ENCODE results near the gene KIF3B.

Gene KIF3B

DNA sequence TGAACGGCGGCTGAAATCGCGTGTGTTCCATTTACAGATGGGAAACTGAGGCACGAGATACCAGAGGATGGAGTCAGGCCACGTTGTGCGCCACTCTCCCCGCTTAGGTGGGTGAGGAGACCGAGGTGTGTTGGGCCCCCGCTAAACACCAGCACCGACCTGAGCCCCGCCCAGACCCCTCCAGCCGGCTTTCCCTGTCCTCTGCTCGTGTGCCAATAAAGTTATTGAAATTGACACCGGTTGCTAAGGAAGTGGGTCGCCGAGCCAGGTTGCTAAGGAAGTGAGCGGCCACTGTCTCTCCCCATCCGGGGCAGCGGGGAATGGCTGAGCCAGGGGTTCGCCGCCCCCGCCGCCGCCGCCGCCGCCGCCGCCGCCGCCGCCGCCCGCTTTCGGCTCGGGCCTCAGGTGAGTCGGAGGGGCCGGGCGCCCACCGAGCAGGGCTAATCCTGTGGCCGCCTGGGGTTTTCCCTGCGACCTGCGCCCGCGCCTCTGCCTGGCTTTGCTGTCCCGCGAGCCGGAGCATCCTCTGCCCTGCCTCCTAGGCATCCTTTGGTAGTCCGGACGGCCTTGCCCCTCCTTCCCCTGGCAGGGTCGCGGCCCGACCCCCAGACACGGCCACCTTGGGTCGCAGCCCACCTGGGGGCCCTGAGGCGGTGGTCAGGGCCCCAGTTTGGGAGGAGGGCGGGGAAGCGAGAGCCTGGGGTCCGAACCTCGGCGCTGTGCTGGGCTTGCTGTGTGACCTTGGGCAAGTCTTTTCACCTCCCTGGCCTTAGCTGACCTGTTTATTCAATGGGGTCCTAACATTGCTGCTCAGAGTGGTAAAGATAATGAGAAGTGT is at the start of gene KIF3B:
KIF3B (plus strand) TSS at position 291 of the 838 bp plus-strand sequence. CDS start 32,127 bp downstream, outside the sequence.
- Histone ChIP-seq H3K27me3 (ENCODE audit: control insufficient read depth in 5 of 5, insufficient read depth in 4 of 5, low read length in 5 of 5) (peaks cover 0 to 4% (median 0%) of the 10 kb centered on the region in 5 donors), H3K4me1 (ENCODE audit: control insufficient read depth in 5 of 5, insufficient read depth in 5 of 5, low read length in 5 of 5) (peaks cover 6 to 19% (median 15%) of the 10 kb centered on the region in 5 donors), H3K36me3 (ENCODE audit: control insufficient read depth in 5 of 5, insufficient read depth in 5 of 5, low read length in 5 of 5) (peaks cover 0 to 3% (median 0%) of the 10 kb centered on the region in 5 donors), H3K27ac (ENCODE audit: low read depth, low read length) (peak within 1 kb of the TSS; percentile 63), H3K9ac (ENCODE audit: low read length in 5 of 5) (peak within 1 kb of the TSS; percentile 63 to 89 (median 75)), H3K4me3 (ENCODE audit: low read depth in 1 of 5, low read length in 5 of 5) (peak within 1 kb of the TSS; percentile 78 to 95 (median 87)), H3K9me3 (ENCODE audit: control insufficient read depth in 5 of 5, low read length in 5 of 5) (no peaks in the 10 kb centered on the region)

- Histone ChIP-seq H3K27ac (ENCODE audit: low read depth, low read length) (peak overlapping the region; percentile 72), H3K36me3 (ENCODE audit: control insufficient read depth in 5 of 5, insufficient read depth in 5 of 5, low read length in 5 of 5) (peaks cover 6 to 69% (median 43%) of the 10 kb centered on the region in 5 donors), H3K4me3 (ENCODE audit: low read depth in 1 of 5, low read length in 5 of 5) (peak overlapping the region in 1 of 5 donors; percentile 48), H3K27me3 (ENCODE audit: control insufficient read depth in 5 of 5, insufficient read depth in 4 of 5, low read length in 5 of 5) (no peaks in the 10 kb centered on the region), H3K9me3 (ENCODE audit: control insufficient read depth in 5 of 5, low read length in 5 of 5) (no peaks in the 10 kb centered on the region), H3K9ac (ENCODE audit: low read length in 5 of 5) (peak overlapping the region in 4 of 5 donors; percentile 5 to 65 (median 24)), H3K4me1 (ENCODE audit: control insufficient read depth in 5 of 5, insufficient read depth in 5 of 5, low read length in 5 of 5) (peaks cover 0 to 25% (median 19%) of the 10 kb centered on the region in 5 donors)
These were observed 49.4 kb upstream of the KIF3B start for GRCh38 chr20:32227744-32228688.

- Histone ChIP-seq H3K4me1 (ENCODE audit: control insufficient read depth in 5 of 5, insufficient read depth in 5 of 5, low read length in 5 of 5) (peaks cover 0 to 27% (median 19%) of the 10 kb centered on the region in 5 donors), H3K4me3 (ENCODE audit: low read depth in 1 of 5, low read length in 5 of 5) (no peak overlapping the region), H3K27me3 (ENCODE audit: control insufficient read depth in 5 of 5, insufficient read depth in 4 of 5, low read length in 5 of 5) (no peaks in the 10 kb centered on the region), H3K27ac (ENCODE audit: low read depth, low read length) (no peak overlapping the region), H3K36me3 (ENCODE audit: control insufficient read depth in 5 of 5, insufficient read depth in 5 of 5, low read length in 5 of 5) (peaks cover 6 to 70% (median 43%) of the 10 kb centered on the region in 5 donors), H3K9me3 (ENCODE audit: control insufficient read depth in 5 of 5, low read length in 5 of 5) (no peaks in the 10 kb centered on the region), H3K9ac (ENCODE audit: low read length in 5 of 5) (no peak overlapping the region)
These were observed 48.2 kb upstream of the KIF3B start for GRCh38 chr20:32229251-32229747.

DNA sequence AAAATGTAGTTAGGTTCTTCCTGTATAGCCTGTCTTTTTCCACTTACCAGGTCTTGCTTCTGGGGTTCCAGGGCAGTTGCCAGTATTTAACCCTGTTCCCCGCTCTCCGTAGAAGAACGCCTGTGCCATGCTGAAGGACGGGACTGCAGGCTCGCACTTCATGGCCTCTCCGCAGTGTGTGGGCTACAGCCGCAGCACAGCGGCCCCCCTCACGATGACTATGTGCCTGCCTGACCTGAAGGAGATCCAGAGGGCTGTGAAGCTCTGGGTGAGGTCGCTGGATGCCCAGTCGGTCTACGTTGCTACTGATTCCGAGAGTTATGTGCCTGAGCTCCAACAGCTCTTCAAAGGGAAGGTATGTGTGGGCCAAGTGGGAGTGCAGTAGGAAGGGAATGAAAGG is 46.7 kb upstream of the KIF3B start:
- Histone ChIP-seq H3K27me3 (ENCODE audit: control insufficient read depth in 5 of 5, insufficient read depth in 4 of 5, low read length in 5 of 5) (no peaks in the 10 kb centered on the region), H3K9me3 (ENCODE audit: control insufficient read depth in 5 of 5, low read length in 5 of 5) (no peaks in the 10 kb centered on the region), H3K27ac (ENCODE audit: low read depth, low read length) (no peak overlapping the region), H3K9ac (ENCODE audit: low read length in 5 of 5) (no peak overlapping the region), H3K36me3 (ENCODE audit: control insufficient read depth in 5 of 5, insufficient read depth in 5 of 5, low read length in 5 of 5) (peaks cover 6 to 80% (median 53%) of the 10 kb centered on the region in 5 donors), H3K4me3 (ENCODE audit: low read depth in 1 of 5, low read length in 5 of 5) (no peak overlapping the region), H3K4me1 (ENCODE audit: control insufficient read depth in 5 of 5, insufficient read depth in 5 of 5, low read length in 5 of 5) (peaks cover 0 to 28% (median 19%) of the 10 kb centered on the region in 5 donors)

DNA sequence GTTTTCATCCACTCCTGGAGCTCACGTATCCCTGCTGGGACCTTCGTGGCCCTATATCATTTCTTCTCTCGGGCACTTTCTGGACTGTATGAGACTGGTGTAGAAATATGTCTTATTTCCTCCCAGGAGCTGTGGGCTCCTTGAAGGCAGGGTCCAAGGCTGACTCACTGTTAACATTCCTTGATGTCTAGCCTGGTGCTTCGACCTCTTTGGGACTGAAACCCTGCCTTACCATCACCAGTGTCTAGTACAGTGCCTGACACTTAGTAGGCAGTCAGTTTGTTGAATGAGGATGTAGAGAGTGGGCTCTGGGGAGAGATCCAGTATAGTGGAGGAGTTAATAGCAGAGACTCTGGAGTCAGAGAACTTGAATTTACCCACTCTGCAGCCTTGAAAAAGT is 46.2 kb upstream of the KIF3B start:
- no peaks in the 10 kb centered on the region for H3K27me3 ChIP-seq (ENCODE audit: control insufficient read depth in 5 of 5, insufficient read depth in 4 of 5, low read length in 5 of 5)
- H3K4me1 ChIP-seq (ENCODE audit: control insufficient read depth in 5 of 5, insufficient read depth in 5 of 5, low read length in 5 of 5) = peaks cover 0 to 28% (median 19%) of the 10 kb centered on the region in 5 donors
- H3K36me3 ChIP-seq (ENCODE audit: control insufficient read depth in 5 of 5, insufficient read depth in 5 of 5, low read length in 5 of 5) = peaks cover 6 to 84% (median 57%) of the 10 kb centered on the region in 5 donors
- no peaks in the 10 kb centered on the region for H3K9me3 ChIP-seq (ENCODE audit: control insufficient read depth in 5 of 5, low read length in 5 of 5)
- no peak overlapping the region for H3K27ac ChIP-seq (ENCODE audit: low read depth, low read length)
- H3K4me3 ChIP-seq (ENCODE audit: low read depth in 1 of 5, low read length in 5 of 5) = no peak overlapping the region
- no peak overlapping the region for H3K9ac ChIP-seq (ENCODE audit: low read length in 5 of 5)

- Histone ChIP-seq H3K9ac (ENCODE audit: low read length in 5 of 5) (no peak overlapping the region), H3K9me3 (ENCODE audit: control insufficient read depth in 5 of 5, low read length in 5 of 5) (no peaks in the 10 kb centered on the region), H3K27ac (ENCODE audit: low read depth, low read length) (no peak overlapping the region), H3K27me3 (ENCODE audit: control insufficient read depth in 5 of 5, insufficient read depth in 4 of 5, low read length in 5 of 5) (no peaks in the 10 kb centered on the region), H3K36me3 (ENCODE audit: control insufficient read depth in 5 of 5, insufficient read depth in 5 of 5, low read length in 5 of 5) (peaks cover 6 to 84% (median 58%) of the 10 kb centered on the region in 5 donors), H3K4me1 (ENCODE audit: control insufficient read depth in 5 of 5, insufficient read depth in 5 of 5, low read length in 5 of 5) (peaks cover 0 to 27% (median 15%) of the 10 kb centered on the region in 5 donors), H3K4me3 (ENCODE audit: low read depth in 1 of 5, low read length in 5 of 5) (no peak overlapping the region)
These were observed 45.6 kb upstream of the KIF3B start for GRCh38 chr20:32231847-32232246.

- peaks cover 6 to 83% (median 60%) of the 10 kb centered on the region in 5 donors for H3K36me3 ChIP-seq (ENCODE audit: control insufficient read depth in 5 of 5, insufficient read depth in 5 of 5, low read length in 5 of 5)
- H3K4me1 ChIP-seq (ENCODE audit: control insufficient read depth in 5 of 5, insufficient read depth in 5 of 5, low read length in 5 of 5) = peaks cover 0 to 21% (median 12%) of the 10 kb centered on the region in 5 donors
- H3K27me3 ChIP-seq (ENCODE audit: control insufficient read depth in 5 of 5, insufficient read depth in 4 of 5, low read length in 5 of 5) = no peaks in the 10 kb centered on the region
- H3K9ac ChIP-seq (ENCODE audit: low read length in 5 of 5) = no peak overlapping the region
- H3K9me3 ChIP-seq (ENCODE audit: control insufficient read depth in 5 of 5, low read length in 5 of 5) = no peaks in the 10 kb centered on the region
- no peak overlapping the region for H3K27ac ChIP-seq (ENCODE audit: low read depth, low read length)
- H3K4me3 ChIP-seq (ENCODE audit: low read depth in 1 of 5, low read length in 5 of 5) = no peak overlapping the region
These were observed 45.0 kb upstream of the KIF3B start for GRCh38 chr20:32232326-32232886.

DNA sequence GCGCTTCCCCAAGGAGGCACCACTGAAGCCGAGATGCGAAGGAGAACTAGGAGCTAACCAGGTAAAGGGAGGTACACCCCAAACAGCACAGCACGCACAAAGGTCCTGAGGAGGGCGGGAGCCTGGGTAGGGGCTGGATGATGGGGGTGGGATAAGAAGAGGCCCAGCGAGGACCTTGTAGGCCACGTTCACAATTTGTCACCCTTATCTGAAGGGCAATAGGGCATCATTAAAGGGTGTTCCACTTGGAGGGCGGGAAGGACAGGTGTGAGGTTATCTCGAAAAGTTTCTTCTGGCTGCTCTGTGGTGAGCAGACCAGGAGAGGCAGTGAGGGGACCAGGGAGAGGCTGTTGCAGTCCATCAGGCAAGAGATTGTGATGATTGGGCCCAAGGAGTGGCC is 44.2 kb upstream of the KIF3B start:
- no peak overlapping the region for H3K9ac ChIP-seq (ENCODE audit: low read length in 5 of 5)
- H3K27ac ChIP-seq (ENCODE audit: low read depth, low read length) = no peak overlapping the region
- no peaks in the 10 kb centered on the region for H3K9me3 ChIP-seq (ENCODE audit: control insufficient read depth in 5 of 5, low read length in 5 of 5)
- H3K4me3 ChIP-seq (ENCODE audit: low read depth in 1 of 5, low read length in 5 of 5) = no peak overlapping the region
- H3K27me3 ChIP-seq (ENCODE audit: control insufficient read depth in 5 of 5, insufficient read depth in 4 of 5, low read length in 5 of 5) = no peaks in the 10 kb centered on the region
- peaks cover 6 to 74% (median 58%) of the 10 kb centered on the region in 5 donors for H3K36me3 ChIP-seq (ENCODE audit: control insufficient read depth in 5 of 5, insufficient read depth in 5 of 5, low read length in 5 of 5)
- peaks cover 0 to 12% (median 3%) of the 10 kb centered on the region in 5 donors for H3K4me1 ChIP-seq (ENCODE audit: control insufficient read depth in 5 of 5, insufficient read depth in 5 of 5, low read length in 5 of 5)

DNA sequence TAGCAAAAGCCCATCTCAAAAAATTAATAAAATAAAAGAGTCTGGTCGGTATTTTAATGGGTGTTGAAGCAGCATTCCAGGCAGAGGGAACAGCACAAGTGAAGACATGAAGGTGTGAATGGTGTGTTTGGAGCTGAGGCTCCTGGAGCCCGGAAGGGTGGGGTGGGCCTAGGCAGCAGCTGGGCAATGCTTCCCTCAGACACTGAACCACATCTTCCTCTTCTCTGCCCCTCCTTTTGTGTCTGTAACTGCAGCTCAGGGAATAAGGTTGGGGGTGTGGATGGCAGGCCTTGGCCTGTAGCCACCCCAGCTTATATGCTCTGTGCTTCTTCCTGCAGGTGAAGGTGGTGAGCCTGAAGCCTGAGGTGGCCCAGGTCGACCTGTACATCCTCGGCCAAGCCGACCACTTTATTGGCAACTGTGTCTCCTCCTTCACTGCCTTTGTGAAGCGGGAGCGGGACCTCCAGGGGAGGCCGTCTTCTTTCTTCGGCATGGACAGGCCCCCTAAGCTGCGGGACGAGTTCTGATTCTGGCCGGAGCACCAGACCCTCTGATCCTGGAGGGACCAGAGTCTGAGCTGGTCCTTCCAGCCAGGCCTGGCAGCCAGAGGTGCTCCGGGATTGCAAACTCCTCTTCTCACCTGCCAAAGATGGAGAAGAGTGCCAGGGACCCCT is 43.2 kb upstream of the KIF3B start:
- Histone ChIP-seq H3K4me1 (ENCODE audit: control insufficient read depth in 5 of 5, insufficient read depth in 5 of 5, low read length in 5 of 5) (peaks cover 0 to 10% (median 0%) of the 10 kb centered on the region in 5 donors), H3K36me3 (ENCODE audit: control insufficient read depth in 5 of 5, insufficient read depth in 5 of 5, low read length in 5 of 5) (peaks cover 6 to 67% (median 58%) of the 10 kb centered on the region in 5 donors), H3K9ac (ENCODE audit: low read length in 5 of 5) (no peak overlapping the region), H3K27ac (ENCODE audit: low read depth, low read length) (no peak overlapping the region), H3K9me3 (ENCODE audit: control insufficient read depth in 5 of 5, low read length in 5 of 5) (no peaks in the 10 kb centered on the region), H3K4me3 (ENCODE audit: low read depth in 1 of 5, low read length in 5 of 5) (no peak overlapping the region), H3K27me3 (ENCODE audit: control insufficient read depth in 5 of 5, insufficient read depth in 4 of 5, low read length in 5 of 5) (no peaks in the 10 kb centered on the region)
